Measurements from ENCODE around the gene LSAMP.

The LSAMP gene

DNA sequence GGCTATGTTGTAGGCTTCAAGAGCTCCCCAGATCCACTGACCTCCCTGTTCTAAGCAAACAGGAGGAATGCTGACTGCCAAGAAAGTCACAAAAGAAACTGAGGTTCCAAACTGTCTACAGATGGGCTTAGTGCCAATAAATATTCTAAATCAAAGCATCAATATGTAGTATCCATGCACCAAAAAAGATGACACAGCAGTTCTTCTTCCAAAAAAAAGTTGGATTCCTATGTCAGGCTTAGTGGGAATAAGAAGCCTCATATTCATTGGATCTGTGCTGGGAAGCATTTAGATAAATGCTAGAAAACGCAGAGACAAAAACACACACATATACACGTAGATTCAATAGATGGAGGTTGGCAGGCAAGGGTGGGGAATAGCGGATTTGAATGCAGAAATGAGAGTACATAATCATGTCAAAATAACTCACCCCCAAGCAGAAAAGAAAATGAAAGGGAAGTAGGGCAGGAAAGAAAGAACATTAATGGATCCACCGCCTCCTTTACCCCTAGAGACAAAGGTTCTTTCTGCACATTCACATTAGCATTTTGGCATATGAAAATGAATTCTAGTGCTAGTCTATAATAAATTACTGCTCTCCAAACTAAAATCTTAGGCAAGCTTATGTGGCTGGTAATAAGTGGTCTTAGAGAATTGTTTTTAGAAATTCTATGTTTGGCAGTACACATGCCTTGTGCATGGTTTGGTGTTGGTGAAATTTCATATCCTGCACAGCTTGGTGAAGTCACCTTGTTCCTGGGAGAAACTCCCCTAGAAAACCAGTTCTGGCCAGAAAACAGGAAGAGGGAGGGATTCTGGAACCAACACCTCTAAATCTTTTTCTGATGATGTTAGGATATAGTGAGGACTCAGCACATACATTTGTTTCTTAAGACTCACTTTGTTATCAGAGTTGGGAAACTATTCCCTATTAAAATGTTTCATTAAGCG, 283.4 kb downstream of the LSAMP start:
- Histone ChIP-seq H4K20me1 (ENCODE audit: insufficient read depth, low read length, poor library complexity, severe bottlenecking) (no peaks in the 10 kb centered on the region), H3K27me3 (ENCODE audit: insufficient read depth, low read length, poor library complexity, severe bottlenecking) (no peaks in the 10 kb centered on the region), H3K36me3 (ENCODE audit: insufficient read depth, low read length) (no peaks in the 10 kb centered on the region), H3K79me2 (ENCODE audit: insufficient read depth, low read length) (no peaks in the 10 kb centered on the region), H3K4me3 (ENCODE audit: low read length, poor library complexity, severe bottlenecking) (no peak overlapping the region), H3F3A (ENCODE audit: low read depth) (no peaks in the 10 kb centered on the region), H3K4me2 (ENCODE audit: low read depth, low read length, poor library complexity, severe bottlenecking) (no peak overlapping the region), H3K9me3 (ENCODE audit: insufficient read depth, low read depth, low read length) (no peaks in the 10 kb centered on the region), H2AFZ (ENCODE audit: low read length) (no peak overlapping the region), H3K4me1 (ENCODE audit: insufficient read depth, low read length, poor library complexity, severe bottlenecking) (no peaks in the 10 kb centered on the region), H3K9me2 (replicated peaks; ENCODE audit: low read depth, low read length) (no peaks in the 10 kb centered on the region), H3K9ac (ENCODE audit: low read depth, low read length, poor library complexity, severe bottlenecking) (no peak overlapping the region)
- TF ChIP-seq, protein P1, sequence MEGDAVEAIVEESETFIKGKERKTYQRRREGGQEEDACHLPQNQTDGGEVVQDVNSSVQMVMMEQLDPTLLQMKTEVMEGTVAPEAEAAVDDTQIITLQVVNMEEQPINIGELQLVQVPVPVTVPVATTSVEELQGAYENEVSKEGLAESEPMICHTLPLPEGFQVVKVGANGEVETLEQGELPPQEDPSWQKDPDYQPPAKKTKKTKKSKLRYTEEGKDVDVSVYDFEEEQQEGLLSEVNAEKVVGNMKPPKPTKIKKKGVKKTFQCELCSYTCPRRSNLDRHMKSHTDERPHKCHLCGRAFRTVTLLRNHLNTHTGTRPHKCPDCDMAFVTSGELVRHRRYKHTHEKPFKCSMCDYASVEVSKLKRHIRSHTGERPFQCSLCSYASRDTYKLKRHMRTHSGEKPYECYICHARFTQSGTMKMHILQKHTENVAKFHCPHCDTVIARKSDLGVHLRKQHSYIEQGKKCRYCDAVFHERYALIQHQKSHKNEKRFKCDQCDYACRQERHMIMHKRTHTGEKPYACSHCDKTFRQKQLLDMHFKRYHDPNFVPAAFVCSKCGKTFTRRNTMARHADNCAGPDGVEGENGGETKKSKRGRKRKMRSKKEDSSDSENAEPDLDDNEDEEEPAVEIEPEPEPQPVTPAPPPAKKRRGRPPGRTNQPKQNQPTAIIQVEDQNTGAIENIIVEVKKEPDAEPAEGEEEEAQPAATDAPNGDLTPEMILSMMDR (conservative IDR thresholded peaks at IDR 0.05; ENCODE audit: low read length) = no peak
- no peak for TF ChIP-seq EZH2phosphoT487 (IDR thresholded peaks at IDR 0.05; ENCODE audit: borderline replicate concordance)

DNA sequence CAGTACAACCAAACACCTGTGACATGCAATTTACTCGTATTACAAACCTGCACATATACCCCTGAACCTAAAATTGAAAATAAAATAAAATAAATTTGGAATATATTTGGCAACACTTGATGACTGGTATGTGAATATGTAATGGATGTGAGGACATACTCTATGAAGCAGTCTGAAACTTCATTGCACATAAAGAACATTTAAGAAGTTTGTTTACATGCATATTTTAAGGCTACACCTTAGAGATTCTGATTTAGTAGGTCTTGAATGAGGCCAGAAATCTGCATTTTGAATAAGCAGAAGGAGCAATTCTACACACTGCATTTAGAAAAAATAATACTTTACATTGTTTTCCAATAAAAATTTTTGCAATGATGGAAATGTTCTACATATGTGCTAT, 284.7 kb downstream of the LSAMP start:
- Histone ChIP-seq H3K4me3 (ENCODE audit: low read length, poor library complexity, severe bottlenecking) (no peak overlapping the region), H3K9me2 (replicated peaks; ENCODE audit: low read depth, low read length) (no peaks in the 10 kb centered on the region), H2AFZ (ENCODE audit: low read length) (no peak overlapping the region), H3K9ac (ENCODE audit: low read depth, low read length, poor library complexity, severe bottlenecking) (no peak overlapping the region), H3K9me3 (ENCODE audit: insufficient read depth, low read depth, low read length) (no peaks in the 10 kb centered on the region), H3F3A (ENCODE audit: low read depth) (no peaks in the 10 kb centered on the region), H3K4me1 (ENCODE audit: insufficient read depth, low read length, poor library complexity, severe bottlenecking) (no peaks in the 10 kb centered on the region), H3K27me3 (ENCODE audit: insufficient read depth, low read length, poor library complexity, severe bottlenecking) (no peaks in the 10 kb centered on the region), H4K20me1 (ENCODE audit: insufficient read depth, low read length, poor library complexity, severe bottlenecking) (no peaks in the 10 kb centered on the region), H3K79me2 (ENCODE audit: insufficient read depth, low read length) (no peaks in the 10 kb centered on the region), H3K4me2 (ENCODE audit: low read depth, low read length, poor library complexity, severe bottlenecking) (no peak overlapping the region), H3K36me3 (ENCODE audit: insufficient read depth, low read length) (no peaks in the 10 kb centered on the region)
- TF ChIP-seq, protein P1 (conservative IDR thresholded peaks at IDR 0.05; ENCODE audit: low read length) = no peak
- no peak for TF ChIP-seq EZH2phosphoT487 (IDR thresholded peaks at IDR 0.05; ENCODE audit: borderline replicate concordance)

DNA sequence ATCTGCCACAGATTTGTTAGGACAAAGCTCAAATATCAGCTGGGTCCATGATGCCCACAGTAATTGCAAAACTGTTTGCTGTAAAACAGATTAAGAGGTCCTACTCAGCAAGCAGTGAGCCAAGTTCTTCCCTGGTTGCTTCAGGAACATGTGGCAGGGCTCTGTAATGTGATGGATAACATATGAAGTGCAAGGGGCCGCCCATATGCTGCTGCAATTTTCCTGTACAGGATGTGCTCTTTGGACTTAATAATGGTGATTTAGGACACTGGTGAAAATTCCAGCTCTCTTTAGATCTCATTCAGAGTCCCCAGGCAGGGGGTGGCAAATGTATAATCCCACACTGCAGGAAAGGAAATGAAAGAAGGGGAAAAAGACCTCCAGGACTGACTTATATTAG, 289.4 kb downstream of the LSAMP start:
- no peak overlapping the region for H2AFZ ChIP-seq (ENCODE audit: low read length)
- no peaks in the 10 kb centered on the region for H3K9me3 ChIP-seq (ENCODE audit: insufficient read depth, low read depth, low read length)
- H3K4me2 ChIP-seq (ENCODE audit: low read depth, low read length, poor library complexity, severe bottlenecking) = no peak overlapping the region
- H3F3A ChIP-seq (ENCODE audit: low read depth) = no peaks in the 10 kb centered on the region
- no peaks in the 10 kb centered on the region for H4K20me1 ChIP-seq (ENCODE audit: insufficient read depth, low read length, poor library complexity, severe bottlenecking)
- no peaks in the 10 kb centered on the region for H3K9me2 ChIP-seq (replicated peaks; ENCODE audit: low read depth, low read length)
- no peaks in the 10 kb centered on the region for H3K79me2 ChIP-seq (ENCODE audit: insufficient read depth, low read length)
- no peaks in the 10 kb centered on the region for H3K27me3 ChIP-seq (ENCODE audit: insufficient read depth, low read length, poor library complexity, severe bottlenecking)
- H3K4me1 ChIP-seq (ENCODE audit: insufficient read depth, low read length, poor library complexity, severe bottlenecking) = no peaks in the 10 kb centered on the region
- H3K9ac ChIP-seq (ENCODE audit: low read depth, low read length, poor library complexity, severe bottlenecking) = no peak overlapping the region
- no peak for TF ChIP-seq EZH2phosphoT487 (IDR thresholded peaks at IDR 0.05; ENCODE audit: borderline replicate concordance)
- TF ChIP-seq, protein P1 (conservative IDR thresholded peaks at IDR 0.05; ENCODE audit: low read length) = no peak
- no peak overlapping the region for H3K4me3 ChIP-seq (ENCODE audit: low read length, poor library complexity, severe bottlenecking)
- H3K36me3 ChIP-seq (ENCODE audit: insufficient read depth, low read length) = no peaks in the 10 kb centered on the region
